A673 (cell line): ENCODE measurements around the gene NEK6.

Experiments
- EZH2 ChIP-seq: fragments of 200-600 bp; sonication (generic); IDR thresholded peaks from 2 replicates; pipeline ENCODE4 v1.6.1; 2017; ENCODE audit warnings: borderline replicate concordance, low read depth, mild to moderate bottlenecking, mixed read lengths, antibody characterized with exemption, low read length; ENCODE audit not compliant: poor library complexity, severe bottlenecking
- TF ChIP-seq, protein P1 (sequence below): fragments of 300-800, 200-600 bp; sonication (generic); conservative IDR thresholded peaks from 2 replicates; pipeline ENCODE4 v1.5.1; 2017; ENCODE audit warnings: low read depth, mild to moderate bottlenecking, antibody characterized with exemption, low read length, moderate library complexity, mixed read lengths

DNA sequence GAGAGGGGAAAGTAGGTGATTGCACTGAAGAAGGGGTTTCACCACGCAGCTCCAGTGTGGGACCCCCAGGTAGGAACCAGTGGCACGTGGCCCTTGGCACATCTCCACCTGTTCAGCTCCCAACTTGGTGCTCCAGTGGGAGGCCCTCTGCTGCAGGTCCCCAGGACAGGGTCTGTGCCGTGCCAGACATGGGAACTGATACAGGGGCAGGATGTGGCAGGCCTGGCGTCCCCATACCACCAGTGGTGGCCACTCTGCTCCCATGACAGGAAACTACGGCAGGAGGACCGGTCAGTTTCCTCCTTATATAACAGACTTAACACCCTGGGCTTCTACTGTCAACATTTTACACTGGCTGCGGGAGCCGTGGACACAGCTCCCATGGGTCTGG is 90.2 kb downstream of the NEK6 start:
- TF ChIP-seq, protein P1, sequence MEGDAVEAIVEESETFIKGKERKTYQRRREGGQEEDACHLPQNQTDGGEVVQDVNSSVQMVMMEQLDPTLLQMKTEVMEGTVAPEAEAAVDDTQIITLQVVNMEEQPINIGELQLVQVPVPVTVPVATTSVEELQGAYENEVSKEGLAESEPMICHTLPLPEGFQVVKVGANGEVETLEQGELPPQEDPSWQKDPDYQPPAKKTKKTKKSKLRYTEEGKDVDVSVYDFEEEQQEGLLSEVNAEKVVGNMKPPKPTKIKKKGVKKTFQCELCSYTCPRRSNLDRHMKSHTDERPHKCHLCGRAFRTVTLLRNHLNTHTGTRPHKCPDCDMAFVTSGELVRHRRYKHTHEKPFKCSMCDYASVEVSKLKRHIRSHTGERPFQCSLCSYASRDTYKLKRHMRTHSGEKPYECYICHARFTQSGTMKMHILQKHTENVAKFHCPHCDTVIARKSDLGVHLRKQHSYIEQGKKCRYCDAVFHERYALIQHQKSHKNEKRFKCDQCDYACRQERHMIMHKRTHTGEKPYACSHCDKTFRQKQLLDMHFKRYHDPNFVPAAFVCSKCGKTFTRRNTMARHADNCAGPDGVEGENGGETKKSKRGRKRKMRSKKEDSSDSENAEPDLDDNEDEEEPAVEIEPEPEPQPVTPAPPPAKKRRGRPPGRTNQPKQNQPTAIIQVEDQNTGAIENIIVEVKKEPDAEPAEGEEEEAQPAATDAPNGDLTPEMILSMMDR, result no peak
- TF ChIP-seq EZH2, result no peak
